Measurements from ENCODE around the gene DNAJC6.

Gene DNAJC6

DNA sequence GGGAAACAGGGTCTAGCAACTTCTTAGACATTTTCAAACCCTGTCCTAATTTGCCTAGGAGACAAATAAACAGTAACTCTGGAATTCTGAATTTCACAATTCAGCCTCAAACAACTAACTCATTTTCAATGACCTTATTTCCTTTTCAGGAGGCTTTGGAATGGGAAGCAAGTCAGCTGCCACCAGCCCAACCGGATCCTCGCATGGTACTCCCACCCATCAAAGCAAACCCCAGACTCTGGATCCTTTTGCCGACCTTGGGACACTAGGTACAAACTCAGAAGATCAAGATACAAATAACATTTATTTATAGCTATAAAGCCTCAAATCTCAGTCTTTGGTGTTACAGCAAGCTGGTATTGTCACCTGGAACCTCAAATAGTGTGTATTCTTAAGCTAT is 92.3 kb downstream of the DNAJC6 start:
- DNase-seq (ENCODE audit: low spot score) = no peak

DNA sequence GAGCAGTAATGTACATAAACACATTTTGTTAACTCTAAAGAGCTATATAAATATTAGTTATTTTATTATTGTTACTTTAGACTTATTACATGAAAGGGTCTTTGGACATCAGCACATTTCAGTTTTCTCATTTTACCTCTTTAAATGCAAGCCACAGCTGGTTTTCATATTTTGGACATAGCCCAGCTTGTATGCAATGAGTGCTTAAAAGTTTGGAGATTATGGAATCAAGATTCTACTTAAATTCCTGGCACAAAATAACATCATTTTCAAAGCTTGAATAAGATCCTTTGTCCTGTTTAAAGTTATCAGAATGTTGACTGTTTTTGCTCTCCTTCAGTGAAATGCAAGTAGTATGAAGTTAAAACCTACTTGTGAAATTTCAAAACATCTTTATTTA is 95.6 kb downstream of the DNAJC6 start:
- DNase-seq (ENCODE audit: low spot score) = no peak

DNA sequence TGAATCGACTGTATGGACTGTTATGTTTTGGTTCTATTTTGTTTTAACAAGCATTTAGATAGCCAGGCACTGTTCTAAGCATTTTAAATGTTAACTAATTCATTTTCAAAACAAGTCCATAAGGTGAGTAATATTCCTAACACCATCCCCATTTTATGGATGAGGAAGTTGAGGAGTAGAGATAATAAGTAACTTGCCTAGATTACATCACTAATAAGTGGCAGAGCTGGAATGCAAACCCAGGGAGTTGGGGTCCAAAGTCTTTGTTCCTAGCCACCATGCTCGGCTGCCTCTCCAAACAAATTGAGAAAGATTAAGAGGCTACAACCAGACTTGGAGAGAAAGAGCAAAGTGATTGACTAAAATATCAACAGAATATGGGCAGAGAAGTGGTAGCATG is 98.5 kb downstream of the DNAJC6 start:
- DNase-seq (ENCODE audit: low spot score) = no peak

DNA sequence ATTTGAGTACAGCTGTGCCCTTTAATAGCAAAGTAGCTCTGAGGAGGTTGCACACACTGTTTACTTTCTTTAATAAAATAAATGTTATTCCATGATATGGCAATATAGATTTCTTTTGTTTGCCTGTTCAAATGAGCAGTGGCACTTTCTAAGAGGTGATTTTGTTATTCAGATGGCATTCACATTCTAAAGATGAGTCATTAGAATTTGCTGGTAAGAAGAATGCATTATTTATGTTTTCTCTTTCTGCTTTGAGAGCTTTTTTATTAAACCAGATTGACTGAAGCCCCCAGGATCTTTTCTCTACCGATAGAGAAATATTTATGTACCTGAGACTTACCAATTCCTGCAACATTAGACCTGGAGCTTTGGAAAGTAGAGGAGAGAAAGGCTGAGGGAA is 100.0 kb downstream of the DNAJC6 start:
- DNase-seq (ENCODE audit: low spot score) = no peak

DNA sequence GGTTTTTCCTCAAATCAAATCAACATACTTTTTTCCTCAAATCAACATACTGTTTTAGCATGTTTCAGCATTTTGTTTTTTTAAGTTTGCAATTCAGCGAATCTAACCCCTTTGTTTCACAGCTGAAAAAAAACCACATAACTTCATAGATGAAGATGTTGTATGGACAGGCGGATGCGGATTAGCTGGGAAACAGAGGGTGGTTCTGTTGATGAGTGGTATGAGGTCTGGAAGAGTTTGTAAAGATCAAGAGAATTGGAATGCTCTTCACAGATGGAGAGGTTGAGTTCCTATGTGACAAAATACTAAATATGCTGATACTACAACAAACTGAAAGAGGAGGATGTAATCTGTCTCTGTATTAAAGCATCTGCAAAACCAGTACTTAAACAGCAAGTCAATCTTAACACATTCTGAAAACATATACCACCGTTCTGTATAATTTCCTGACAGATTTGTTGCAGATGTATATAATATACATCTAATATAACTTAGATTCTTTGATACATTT is 100.5 kb downstream of the DNAJC6 start:
- DNase-seq (ENCODE audit: low spot score) = no peak

DNA sequence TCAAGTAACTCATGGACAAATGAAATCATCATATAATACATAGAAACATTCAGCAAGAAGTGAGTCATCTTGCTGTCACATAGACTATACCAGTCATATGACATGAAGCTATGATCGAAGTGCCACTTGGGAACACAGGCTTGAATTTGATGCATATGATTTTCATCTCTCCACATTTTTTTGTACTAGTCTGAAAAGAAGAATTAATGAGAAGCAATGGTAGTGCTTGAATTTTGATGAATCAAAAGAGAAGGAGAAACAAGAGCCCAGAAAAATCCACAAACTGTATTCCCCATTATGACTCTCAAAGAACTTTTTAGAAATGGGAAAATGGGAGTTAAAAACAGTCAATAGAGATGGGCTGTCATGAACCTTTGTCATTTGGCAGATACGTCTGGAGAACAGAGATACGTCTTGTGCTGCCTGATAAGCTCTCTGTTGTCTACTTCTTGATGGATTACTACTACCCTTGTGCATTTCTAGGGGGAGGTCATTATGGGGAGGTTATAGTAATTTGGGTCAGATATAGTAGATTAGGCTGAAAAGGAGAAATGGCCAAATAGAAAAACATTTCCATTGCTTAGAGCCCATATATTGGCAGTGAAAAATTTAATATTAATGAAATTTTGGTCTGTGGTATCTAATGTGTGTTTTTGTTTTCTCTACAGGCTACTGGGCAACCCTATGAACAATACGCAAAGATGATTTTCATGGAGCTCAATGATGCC is 103.1 kb downstream of the DNAJC6 start:
- DNase-seq (ENCODE audit: low spot score) = no peak

DNA sequence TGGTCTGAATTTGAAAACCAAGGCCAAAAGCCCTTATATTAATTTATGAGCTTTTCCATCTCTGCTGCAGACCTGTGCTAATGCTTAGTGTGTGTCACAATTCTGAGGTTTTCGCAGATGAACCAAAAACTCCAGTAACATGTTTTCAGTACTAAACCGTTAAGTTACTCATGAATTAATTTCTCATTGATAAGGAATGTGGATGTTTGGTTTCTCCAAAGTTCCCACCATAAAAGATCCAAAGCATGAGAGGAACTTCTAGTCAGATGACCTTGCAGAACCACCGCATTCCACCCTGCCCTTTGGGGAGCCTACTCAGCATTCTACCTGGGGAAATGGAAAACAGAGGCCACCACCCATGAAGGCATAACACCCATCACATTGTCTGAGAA is 103.6 kb downstream of the DNAJC6 start:
- no peak for DNase-seq (ENCODE audit: low spot score)

DNA sequence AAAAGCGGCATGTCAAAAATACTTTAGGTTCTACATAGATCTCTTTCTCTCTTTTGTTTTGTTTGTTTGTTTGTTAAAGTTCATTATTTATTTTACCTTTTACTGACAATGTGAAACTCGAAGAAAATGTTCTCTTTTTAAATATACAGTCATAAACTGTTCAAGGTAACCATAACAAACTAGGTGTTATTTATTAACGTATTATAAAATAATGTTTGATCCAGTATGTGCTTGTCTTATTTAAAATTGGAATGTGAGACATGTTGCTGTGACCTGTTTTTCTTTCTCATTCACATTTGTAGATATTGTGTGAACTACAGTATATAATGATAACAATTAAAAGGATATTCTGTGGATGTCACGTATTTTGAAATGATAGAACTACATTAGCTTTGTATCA is 105.2 kb downstream of the DNAJC6 start:
- DNase-seq (ENCODE audit: low spot score) = no peak

DNA sequence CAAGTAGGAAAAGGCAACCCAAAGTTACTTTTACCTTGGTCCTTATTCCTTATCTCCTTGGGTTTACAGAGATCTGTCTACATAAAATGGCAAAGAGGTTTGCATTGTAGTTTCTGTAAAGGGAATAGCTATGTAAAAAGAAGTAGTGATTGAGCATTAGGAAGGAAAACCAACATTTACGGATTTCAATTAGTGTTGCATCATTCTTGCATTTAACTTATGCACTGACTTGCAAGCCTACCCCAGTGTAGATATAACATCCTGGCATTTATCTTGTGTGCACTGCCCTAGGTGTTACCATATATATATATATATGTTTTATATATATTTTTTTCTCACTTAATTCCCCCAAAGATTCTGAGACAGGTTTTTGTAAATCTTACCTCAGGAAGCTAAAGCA is 107.4 kb downstream of the DNAJC6 start:
- DNase-seq (ENCODE audit: low spot score) = no peak

DNA sequence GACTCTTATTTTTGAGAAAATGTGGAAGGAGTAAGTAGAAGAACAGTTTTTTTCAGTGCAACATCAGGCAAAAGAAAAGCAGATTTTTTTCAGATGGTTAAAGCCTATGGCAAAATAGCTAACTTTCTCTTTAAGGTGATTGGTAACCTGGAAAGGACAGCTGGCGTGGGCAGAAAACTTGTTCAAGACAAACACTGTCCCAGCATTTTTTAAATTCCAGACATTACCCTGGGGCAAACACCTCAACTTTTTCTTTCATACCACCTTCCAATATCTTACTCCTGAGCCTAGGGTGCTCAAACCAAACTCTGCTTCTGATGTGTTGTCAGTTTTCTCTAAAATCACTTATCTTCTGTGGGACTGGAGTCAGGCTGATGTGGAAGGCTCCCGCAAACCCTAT is 108.4 kb downstream of the DNAJC6 start:
- no peak for DNase-seq (ENCODE audit: low spot score)

DNA sequence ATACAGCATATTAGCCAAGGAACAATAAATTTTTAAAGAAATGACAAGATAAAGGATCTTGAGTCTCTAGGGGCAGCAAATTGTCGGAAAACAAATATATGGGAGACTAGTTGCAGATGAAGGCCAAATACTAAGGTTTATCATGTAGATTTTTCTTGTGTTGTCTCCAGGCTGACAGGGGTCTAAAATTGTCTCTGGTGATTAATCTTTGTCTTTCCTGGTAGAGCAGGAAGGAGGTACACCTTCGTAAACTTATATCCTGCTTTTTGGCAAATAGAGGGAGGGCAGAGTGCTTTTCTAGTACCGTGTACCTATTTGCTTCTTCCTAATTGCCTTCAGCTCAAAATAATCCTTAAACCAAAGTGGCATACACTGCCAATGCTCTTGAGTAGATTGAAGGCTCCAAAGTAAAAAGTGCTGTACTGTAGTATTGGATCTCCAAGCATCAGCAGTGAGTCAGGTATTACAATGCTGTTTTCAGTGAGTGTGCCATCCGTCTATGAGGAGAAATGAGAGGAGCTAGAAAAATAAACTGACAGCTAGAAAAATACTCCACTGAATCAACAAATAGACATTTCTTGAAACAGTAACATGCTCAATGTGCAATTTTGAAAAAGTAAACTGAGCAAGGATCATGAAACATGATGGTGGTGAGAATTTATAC is 109.3 kb downstream of the DNAJC6 start:
- DNase-seq (ENCODE audit: low spot score) = no peak

DNA sequence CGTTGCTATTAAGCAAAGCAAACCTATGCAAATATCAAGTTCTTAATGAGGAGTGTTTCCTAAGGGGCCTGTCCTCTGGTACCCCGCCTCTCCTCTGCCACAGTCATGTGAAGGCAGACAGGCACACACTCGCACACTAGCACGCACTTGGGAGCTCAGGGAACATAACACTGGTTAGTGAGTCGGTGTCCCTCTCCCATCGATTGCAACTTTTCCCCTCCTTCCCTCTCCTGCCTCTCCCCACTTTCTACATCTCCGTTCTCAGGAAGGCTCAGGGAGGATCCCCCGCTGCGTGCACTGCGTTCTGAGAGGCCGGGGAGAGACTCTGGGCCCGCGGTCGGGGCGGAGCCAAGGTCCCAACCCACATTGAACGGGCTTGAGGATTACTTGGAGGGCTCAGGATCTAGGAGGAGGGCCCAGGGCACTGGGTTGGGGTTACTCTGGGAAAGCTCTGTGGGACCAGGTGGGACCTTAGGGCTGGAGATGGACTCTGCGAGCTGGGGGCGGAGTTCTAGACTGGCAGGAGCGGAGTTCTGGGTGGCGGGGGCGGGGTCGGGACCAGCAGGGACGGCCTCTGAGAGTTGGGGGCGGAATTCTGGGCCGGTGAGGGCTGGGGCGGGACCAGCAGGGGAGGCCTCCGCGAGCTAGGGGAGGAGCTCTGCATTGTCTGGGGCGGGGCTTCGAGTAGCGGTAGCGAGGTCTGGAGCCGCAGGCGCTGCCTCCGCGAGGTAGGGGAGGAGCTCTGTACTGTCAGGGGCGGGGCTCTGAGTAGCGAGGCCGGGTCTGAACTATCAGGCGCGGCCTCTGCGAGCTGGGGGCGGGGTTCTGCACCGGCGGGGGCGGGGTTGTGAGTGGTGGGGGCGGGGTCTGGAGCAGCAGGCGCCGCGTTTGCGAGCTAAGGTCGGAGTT is 110.6 kb downstream of the DNAJC6 start:
- DNase-seq (ENCODE audit: low spot score) = peak; percentile 94

DNA sequence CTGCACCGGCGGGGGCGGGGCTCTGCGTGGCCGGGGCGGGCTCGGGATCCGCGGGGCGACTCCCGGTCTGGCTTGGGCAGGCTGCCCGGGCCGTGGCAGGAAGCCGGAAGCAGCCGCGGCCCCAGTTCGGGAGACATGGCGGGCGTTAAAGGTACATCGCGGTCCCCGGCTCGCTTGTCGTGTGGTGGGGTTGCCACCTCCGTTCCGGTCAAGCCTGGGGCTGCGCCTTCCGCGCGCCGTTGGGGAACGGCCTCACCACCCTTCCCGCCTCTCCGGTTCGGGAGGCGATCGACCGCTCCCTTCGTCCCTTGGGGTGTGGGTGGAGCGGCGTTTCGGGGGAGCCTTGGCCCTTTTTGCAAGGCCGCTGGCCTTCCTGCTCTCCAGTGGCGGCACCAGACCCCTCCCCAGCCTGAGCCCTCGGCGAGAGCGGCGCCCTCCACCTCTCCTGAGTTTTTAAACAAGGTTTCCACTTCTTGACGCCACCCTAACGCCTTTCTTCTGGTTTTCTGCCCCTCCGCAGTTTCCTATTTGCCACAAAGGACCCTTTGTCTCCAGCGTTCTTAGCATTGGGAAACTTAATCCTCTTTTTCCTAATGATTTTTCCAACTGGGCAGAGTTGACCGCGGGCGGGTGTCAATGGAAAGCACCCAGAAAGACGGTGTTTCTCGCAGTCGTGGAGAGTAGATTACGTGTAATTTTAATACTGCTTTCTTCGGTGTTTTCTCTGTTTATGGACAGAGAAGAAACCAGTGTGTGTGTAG is 111.4 kb downstream of the DNAJC6 start, which contains the start of the genes LEPR and LEPROT:
LEPR (plus strand) TSS at position 79 of the 761 bp plus-strand sequence. CDS start 144,898 bp downstream, outside the sequence.
LEPROT (plus strand) TSS at position 79 of the 761 bp plus-strand sequence; CDS start at position 136, 57 bp downstream.
- no peak for DNase-seq (ENCODE audit: low spot score)

DNA sequence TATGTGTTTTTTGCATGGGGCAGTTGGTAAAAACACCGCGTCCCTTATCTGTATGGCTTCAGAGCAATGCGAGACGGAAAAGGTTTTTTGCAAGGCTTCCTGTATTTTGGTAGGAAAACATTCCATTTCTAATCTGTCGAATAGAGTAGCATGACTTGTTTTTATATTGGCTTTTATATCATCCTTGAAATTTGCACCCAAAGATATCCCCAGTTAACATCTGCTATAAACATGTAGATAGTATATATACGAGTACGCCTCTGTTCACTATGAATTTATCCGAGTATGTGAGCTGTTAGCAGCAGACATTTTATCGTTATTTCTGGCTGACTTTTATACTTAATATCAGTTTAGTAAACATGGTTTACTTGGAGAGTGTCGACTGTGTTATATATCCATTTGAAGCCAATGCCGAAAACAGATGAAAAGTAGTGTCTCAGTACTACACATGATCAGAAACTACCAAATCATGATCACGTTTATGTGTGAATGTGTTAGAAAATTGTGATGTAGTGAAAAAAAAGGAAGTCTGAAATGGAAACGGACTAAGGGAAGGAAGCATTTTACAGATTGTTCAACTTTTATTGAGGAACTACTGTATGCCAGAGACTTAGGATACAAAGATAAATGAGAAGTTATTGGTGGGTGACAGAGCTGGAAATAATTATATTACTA is 112.1 kb downstream of the DNAJC6 start:
- no peak for DNase-seq (ENCODE audit: low spot score)

DNA sequence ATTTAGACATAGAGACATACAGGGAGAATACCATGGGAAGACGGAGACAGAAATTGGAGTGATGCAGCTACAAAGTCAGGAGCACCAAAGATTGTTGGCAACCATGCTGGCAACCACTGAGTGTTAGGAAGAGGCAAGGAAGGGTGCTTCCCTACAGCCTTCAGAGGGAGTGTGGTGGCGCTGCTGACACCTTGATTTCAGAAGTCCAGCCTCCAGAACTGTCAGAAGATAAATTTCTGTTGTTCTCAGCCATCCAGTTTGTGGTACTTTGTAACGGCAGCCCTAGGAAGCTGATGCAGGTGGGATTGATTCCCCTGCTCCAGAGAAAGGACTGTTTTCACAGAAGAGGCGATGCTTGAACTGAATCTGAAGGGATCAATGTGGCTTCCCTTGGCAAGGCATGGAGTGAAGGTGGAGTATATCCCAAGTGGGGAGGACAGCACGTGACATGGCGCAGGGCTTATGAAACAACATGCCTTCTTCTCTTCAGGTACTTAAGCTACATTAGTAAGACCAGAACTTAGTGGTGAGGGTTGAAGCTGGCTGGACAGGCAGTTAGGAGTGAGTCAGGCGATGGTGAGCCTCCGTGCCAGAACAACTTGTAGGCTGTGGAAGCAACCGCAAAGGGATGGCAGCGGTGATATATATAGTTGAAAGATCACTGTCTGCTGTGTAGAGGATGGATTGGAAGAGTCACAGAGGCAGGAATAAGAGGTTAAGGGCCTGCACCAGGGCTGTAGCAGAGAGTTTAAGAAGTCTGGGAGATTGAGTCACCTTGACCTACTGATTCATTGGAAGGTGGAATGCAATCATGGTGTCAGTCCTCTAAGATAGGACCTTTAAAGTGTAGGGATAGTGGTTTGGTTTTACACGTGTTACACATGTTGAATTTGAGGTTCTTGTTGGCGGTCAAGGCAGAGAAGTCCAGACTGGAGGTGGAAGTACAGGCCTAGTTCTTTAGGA is 113.2 kb downstream of the DNAJC6 start:
- no peak for DNase-seq (ENCODE audit: low spot score)

DNA sequence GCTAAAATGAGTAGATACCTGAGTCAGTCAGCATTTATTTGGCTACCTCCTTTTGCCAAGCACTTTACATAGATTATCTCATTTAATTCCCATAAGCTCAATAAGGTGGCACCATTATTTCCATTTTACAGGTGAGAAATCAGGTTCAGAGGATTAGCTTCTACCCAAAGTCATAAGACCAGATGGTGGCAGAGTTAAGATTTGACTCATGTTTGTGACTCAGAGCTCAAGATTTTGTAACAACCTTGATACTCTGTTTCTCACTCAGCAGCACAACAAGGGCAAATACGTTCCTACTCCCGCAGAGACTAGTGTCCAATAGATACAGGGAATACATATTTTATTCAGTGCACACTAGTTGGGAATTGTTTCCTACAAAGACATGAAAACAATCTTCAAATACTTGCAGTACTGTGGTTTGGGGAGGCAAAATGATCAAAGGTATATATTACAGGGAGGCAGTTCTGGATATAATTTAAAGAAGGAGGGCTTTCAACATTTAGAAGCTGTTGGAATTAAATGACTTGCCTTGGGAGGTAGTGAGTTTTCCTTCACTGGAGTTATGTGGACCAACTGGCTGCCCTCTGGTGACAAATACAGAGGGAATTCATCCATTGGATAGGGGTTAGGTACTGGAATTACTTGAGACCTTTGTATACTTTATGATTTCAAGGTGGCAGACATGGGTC is 114.7 kb downstream of the DNAJC6 start:
- no peak for DNase-seq (ENCODE audit: low spot score)

DNA sequence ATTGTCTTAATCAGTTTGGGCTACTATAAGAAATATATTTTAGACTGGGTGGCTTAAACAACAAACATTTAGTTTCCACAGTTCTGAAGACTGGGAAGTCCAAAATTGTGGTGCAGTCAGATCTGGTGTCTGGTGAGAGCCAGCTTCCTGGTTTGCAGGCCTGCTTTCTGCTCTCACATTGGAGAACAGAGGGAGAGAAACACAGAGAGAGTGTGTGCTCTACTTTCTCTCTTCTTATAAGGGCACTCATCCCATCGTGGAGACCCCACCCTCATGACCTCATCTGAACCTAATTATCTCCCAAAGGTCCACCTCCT is 115.2 kb downstream of the DNAJC6 start:
- no peak for DNase-seq (ENCODE audit: low spot score)

DNA sequence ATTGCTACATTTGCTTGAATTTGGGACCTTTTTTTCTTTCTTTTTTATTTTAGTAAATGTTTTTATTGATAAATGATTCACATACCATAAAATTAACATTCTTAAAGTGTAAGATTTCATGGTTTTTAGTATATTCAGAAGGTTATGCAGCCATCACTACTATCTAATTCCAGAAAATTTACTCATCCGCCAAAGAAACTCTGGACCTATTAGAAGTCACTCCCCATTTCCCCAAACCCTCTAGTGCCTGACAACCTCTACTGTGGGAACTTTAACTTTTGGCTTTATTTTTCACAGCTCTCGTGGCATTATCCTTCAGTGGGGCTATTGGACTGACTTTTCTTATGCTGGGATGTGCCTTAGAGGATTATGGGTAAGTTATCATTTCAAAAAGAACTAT is 115.7 kb downstream of the DNAJC6 start:
- no peak for DNase-seq (ENCODE audit: low spot score)

DNA sequence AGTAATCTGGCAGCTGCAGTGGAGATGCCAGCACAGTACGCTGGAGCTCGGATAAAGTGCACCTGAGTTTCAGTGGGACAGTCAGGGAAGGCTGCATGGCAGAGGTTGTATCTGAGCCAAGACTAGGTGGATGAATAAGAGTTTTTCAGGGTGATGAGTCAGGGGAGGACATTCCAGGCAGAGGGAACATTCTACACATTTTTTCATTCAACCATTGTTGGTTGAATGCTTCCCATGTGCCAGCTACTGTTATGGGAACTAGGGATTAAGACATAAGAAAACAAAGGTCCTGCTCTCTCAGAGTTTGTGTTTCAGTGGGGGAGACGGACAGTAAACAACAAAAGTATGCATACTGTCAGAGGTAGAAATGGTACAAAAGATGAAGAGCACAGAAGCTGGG is 116.4 kb downstream of the DNAJC6 start:
- no peak for DNase-seq (ENCODE audit: low spot score)
